Measurements from ENCODE around the gene DHX15.

Gene DHX15

GRCh38 chr4:24582235-24582832, 2.0 kb downstream of the DHX15 start:
- no peak for DNase-seq (ENCODE audit: low spot score)

- DNase-seq (ENCODE audit: low spot score): no peak
Measured at GRCh38 chr4:24578364-24578763, 6.0 kb downstream of the DHX15 start.

DNA sequence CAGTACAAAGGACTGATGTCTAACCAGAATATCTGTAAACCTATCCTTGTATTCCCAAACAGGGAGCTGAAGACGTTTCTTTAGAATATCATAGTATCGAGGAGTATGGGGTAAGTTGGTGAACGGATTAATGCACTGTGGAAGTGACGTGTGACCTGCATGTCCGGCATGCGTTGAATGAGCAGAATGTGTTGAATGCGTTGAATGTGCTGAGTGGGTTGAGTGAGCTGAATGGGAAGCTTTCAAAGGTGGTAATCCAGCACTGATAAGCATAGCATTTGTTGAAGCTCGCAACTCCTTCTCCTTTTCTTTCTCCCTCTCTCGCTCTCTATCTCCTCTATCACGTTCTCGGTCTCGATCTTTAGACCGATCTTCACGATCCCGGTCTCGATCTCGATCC, 8.1 kb downstream of the DHX15 start:
- no peak for DNase-seq (ENCODE audit: low spot score)

DNA sequence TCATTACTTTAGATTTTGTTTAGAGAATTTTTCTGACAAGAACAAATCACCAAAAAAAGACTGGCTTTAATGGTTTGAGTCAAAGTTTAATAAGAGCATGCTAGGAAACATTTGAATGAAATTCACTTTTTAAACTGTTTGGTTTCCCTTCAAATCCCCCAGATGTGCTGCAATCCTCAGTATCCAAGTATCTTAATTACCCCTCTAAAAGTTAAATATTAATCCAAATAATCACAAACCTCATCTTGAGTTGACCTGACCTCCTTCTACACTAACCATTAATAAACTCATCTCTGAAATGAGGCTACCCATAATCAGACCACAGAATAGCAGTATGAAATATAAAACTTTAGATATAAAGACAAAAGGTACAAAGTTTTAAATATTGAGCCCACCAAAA, 10.1 kb downstream of the DHX15 start:
- DNase-seq (ENCODE audit: low spot score): no peak

DNA sequence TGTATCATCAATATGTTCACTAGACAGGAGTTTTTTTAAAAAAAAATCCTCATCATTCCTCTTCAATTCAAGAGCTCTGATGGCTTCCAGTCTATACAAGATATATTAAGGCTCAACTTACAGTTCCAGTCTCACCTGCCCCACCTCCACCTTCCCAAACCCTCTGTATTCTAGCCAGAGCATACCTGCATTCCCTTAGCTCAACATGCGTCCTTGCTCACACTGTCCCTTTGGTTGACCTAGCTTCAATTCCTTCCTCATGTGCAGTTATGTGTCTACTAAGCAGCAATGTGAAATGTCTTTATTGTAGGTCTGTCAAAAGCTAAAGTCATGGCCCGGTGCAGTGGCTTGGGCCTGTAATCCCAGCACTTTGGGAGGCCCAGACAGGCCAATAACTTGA, 10.8 kb downstream of the DHX15 start:
- DNase-seq (ENCODE audit: low spot score): no peak

- DNase-seq (ENCODE audit: low spot score): no peak
Measured at GRCh38 chr4:24570574-24571236, 13.6 kb downstream of the DHX15 start.

- DNase-seq (ENCODE audit: low spot score): no peak
Measured at GRCh38 chr4:24570172-24570571, 14.2 kb downstream of the DHX15 start.

DNA sequence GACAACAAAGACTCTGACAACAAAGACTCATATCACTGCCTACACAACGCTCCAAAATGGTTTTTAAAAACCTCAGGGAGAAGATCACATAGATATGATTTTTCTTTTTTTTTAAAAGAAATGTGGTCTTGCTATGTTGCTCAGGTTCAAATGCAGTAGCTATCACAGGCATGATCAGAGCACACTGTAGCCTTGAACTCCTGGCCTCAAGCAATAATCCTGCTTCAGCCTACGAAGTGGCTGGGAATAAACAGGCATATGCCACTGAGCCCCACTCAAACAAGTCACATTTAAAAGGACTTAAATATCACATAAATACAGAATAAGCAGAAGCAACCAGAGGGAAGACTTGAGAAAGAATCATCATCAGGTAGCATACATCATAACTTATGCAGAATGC, 14.7 kb downstream of the DHX15 start:
- no peak for DNase-seq (ENCODE audit: low spot score)

DNA sequence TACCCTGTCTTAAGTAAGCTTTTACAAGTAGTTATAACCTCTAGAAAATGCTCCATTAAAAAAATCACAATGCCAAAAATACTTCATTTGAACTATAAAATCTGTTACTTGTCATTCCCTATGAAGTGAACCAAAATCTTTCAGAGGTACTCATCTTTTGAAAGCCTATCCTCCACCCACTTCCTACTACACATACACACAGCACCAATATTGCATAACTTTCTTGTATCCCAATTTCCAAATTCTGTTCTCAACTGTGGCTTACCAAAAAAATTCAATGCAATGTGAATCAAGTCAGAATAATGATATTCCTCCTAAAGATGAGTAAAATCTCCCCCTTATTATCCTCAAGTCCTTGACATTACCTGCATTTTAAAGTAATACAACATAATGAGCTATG, 15.9 kb downstream of the DHX15 start:
- DNase-seq (ENCODE audit: low spot score): no peak

- no peak for DNase-seq (ENCODE audit: low spot score)
Measured at GRCh38 chr4:24565054-24565453, 19.3 kb downstream of the DHX15 start.

- DNase-seq (ENCODE audit: low spot score): no peak
Measured at GRCh38 chr4:24564488-24564887, 19.9 kb downstream of the DHX15 start.

DNA sequence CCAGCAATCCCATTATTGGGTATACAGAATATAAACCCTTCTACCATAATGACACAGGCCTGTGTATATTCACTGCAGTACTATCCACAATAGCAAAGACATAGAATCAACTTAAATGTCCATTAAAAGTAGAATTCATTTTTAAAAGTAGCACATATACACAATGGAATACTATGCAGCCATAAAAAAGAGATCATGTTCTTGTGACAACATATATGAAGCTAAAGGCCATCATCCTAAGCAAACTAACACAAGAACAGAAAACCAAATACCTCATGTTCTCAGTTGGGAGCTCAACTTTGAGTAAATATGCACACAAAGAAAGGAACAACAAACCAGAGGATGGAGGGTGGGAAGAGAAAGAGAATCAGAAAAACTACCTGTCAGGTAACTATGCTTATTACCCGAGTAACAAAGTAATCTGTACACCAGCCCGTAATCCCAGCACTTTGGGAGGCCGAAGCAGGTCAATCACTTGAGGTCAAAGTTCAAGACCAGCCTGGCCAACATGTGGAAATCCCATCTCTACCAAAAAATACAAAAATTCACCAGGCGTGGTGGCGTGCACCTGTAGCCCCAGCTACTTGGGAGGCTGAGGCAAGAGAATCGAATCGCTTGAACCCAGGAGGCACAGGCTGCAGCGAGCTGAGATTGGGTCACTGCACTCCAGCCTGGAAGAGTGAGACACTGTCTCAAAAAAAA, 22.8 kb downstream of the DHX15 start:
- DNase-seq (ENCODE audit: low spot score): no peak

GRCh38 chr4:24560868-24561368, 23.4 kb downstream of the DHX15 start:
- no peak for DNase-seq (ENCODE audit: low spot score)

- no peak for DNase-seq (ENCODE audit: low spot score)
Measured at GRCh38 chr4:24559889-24560288, 24.5 kb downstream of the DHX15 start.

DNA sequence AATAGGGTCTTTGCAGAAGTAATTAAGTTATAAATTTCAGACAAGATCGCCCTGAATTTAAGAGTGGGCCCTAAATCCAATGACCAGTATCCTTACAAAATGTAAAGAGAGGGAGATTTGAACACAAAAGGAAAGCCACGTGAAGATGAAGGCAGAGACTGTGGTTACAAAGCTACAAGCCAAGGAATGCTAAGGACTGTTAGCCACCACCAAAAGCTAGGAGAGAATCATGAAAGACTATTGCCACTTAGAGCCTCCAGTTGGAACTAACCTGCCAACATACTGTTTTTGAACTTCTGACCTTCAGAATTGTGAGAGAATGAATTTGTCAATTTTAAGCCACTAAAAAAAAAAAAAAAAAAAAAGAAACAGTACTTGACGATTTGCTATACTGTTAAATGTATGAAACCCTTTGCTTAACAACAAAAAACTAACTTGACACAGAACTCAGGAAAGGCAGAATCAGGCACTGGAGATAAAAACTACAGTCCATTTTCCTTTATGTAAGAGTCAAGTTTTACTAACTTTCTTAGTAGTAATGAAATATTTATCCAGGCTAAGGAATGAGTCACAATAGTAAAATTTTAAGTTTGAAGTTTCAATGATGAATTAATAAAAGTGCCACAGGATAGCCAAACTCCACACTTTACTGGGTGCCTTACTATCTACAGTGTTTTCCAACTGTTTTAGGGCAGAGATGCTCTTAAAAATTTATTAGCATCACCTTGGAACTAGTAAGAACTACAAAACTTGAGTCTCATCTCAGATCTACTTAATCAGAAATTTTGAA, 25.1 kb downstream of the DHX15 start:
- no peak for DNase-seq (ENCODE audit: low spot score)

GRCh38 chr4:24557026-24558025, 27.0 kb downstream of the DHX15 start:
- no peak for DNase-seq (ENCODE audit: low spot score)

GRCh38 chr4:24551492-24552289, 32.7 kb downstream of the DHX15 start:
- no peak for DNase-seq (ENCODE audit: low spot score)

DNA sequence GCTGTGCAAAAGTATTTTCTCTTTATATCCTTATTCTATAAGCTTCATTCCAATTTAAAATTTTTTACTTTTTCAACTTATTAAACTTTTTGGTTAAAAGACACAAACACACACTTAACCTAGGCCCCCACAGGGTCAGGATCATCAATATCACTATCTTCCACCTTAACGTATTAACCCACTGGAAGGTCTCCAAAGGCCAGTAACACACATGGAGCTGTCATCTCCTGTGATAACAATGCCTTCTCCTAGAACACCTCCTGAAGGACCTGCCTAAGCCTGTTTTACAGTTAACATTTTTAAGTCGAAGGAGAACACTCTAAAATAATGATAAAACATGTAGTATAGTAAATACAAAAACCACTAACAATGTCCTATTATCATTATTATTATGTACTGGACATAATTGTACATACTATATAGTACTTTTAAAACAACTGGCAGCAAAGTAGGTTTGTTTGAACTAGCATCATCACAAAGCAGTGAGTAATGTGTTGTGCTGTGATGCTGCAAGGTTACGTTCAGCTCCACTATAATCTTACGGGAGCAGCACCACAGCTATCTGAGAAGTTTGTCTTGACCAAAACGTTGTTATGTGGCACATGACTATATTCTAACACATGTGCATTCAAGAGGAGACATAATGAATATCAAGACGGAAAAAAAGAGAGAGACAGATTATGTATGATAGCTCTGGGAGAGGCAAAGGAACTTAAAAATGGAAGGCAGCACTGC, 33.7 kb downstream of the DHX15 start:
- DNase-seq (ENCODE audit: low spot score): no peak

DNA sequence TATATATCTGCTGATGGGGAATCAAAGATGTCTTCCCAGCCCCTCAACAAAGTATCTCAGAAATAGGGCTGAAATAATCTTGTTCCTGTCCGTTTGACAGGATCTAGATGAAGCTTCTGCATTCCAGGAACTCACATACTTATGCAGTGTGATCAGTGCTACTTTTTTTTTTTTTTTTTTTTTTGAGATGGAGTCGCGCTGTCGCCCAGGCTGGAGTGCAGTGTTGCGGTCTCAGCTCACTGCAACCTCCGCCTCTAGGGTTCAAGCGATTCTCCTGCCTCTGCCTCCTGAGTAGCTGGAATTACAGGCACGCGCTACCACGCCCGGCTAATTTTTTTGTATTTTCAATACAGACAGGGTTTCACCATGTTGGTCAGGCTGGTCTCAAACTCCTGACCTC, 36.4 kb downstream of the DHX15 start:
- no peak for DNase-seq (ENCODE audit: low spot score)

Data from D341Med (cell line).